Psoas muscle (tissue), 8 donors: ENCODE data around the gene GSTO1. TPM values are rescaled to one million over a fixed set of nuclear protein-coding genes. Genes with fewer than 3 reads are reported as not detected.

Source experiments
- ATAC-seq, 4 donors: fragments of 200-7000 bp; cut with Tn5 transposase; one replicate each; pipeline ENCODE4 v1.9.1; 2020; ENCODE audit warnings: moderate library complexity in 3 of 4, mild to moderate bottlenecking in 2 of 4
- DNase-seq, 2 donors: peaks; one replicate each; pipeline ENCODE4 v3.0.0-alpha.2; 2020
- H3K27ac ChIP-seq: fragments of 200-600 bp; one replicate; pipeline ENCODE4 v1.8.0; 2022
- H3K27me3 ChIP-seq, 3 donors: fragments of 200-600 bp in 1 of 3; one replicate each; pipeline versions ENCODE4 v1.6.1 to v1.8.0; 2013 to 2022; ENCODE audit warnings: low read length in 2 of 3, mild to moderate bottlenecking in 2 of 3, moderate library complexity in 1 of 3; ENCODE audit not compliant: insufficient read depth in 3 of 3
- H3K36me3 ChIP-seq, 2 donors: fragments of 200-600 bp in 1 of 2; one replicate each; pipeline versions ENCODE4 v1.6.1 to v1.8.0; 2013 to 2022; ENCODE audit warnings: low read depth in 1 of 2, mild to moderate bottlenecking in 1 of 2, moderate library complexity in 1 of 2; ENCODE audit not compliant: insufficient read depth in 1 of 2
- H3K4me1 ChIP-seq: fragments of 200-600 bp; one replicate; pipeline ENCODE4 v1.8.0; 2022
- H3K4me3 ChIP-seq: fragments of 200-600 bp; one replicate; pipeline ENCODE4 v1.8.0; 2022; ENCODE audit warnings: mild to moderate bottlenecking
- H3K9me3 ChIP-seq: fragments of 200-600 bp; one replicate; pipeline ENCODE4 v1.8.0; 2022
- CTCF ChIP-seq: fragments of 200-600 bp; IDR thresholded peaks from one replicate; pipeline ENCODE4 v1.8.0; 2022; ENCODE audit warnings: antibody characterized with exemption
- WGBS, 3 donors: extraction: QIAGEN DNeasy Blood & Tissue Kit; methylation state at CpG; one replicate each; pipeline versions ENCODE4 v1.1.6 to v1.1.7; 2013; 5-methylcytosine and 5-hydroxymethylcytosine counted together
- intact Hi-C, 2 donors: fragments of 100-400 bp; cut with DNase I; formaldehyde crosslinking; loops; one replicate each; pipeline versions ENCODE4 v1.11.0 to v1.14.2; 2022
- polyA plus RNA-seq, 3 donors: library from polyadenylated mRNA; stranded (reverse); fragments of 200-250 nt; gene quantifications; one replicate each; pipeline ENCODE4 v1.2.3, GENCODE V29; 2013
- total RNA-seq, 4 donors: library from RNA; stranded (reverse); fragmentation: NEBNext Ultra II Directional in 2 of 4; extraction: Animal tissue kit (Norgen Biotek cat#: 25700) in 2 of 4; gene quantifications; one replicate each; pipeline versions ENCODE4 v1.2.1 to v1.2.4, GENCODE V29; 2021 to 2023
- donor health status: healthy with polysubstance abuse.
- donor health status: DM: no; HTN: no; CAD: no; lungs with moderate emphysema.
- donor health status: Bipolar disorder and iron deficiency.
- donor health status: healthy.
- donor health status: DM: yes; HTN: yes; CAD: no.
- donor health status: DM: no; HTN: no; CAD: no.
- donor health status: DM: no; HTN: no; CAD: no.
- donor health status: DM: yes; HTN: yes; CAD: no.

GSTO1 gene
- total and polyA plus RNA-seq, 7 donors: 73.7 to 742 (median 120) TPM

GRCh38 chr10:104273899-104274575 is 19.3 kb downstream of the GSTO1 start:
- intact Hi-C loops: no loop called here
- Histone ChIP-seq H3K4me1 (peaks cover 4% of the 10 kb centered on the region), H3K4me3 (no peak overlapping the region), H3K27ac (no peak overlapping the region), H3K27me3 (no peaks in the 10 kb centered on the region), H3K9me3 (no peaks in the 10 kb centered on the region), H3K36me3 (no peaks in the 10 kb centered on the region)
- 85 to 94% (median 87%) methylated on average over 4 of the region's 4 CpGs for WGBS, 3 donors
- no peak for TF ChIP-seq CTCF
- DNase-seq (no peak), ATAC-seq (no peak)

GRCh38 chr10:104274762-104275721 is 20.4 kb downstream of the GSTO1 start:
- peaks cover 0 to 3% of the 10 kb centered on the region in 2 donors for H3K36me3 ChIP-seq
- H3K27ac ChIP-seq: no peak overlapping the region
- H3K27me3 ChIP-seq: no peaks in the 10 kb centered on the region
- TF ChIP-seq CTCF: peak; percentile 73
- DNase-seq (peak; percentile 27 to 61), ATAC-seq (peak; percentile 54 to 82 (median 74))
- no peak overlapping the region for H3K4me3 ChIP-seq
- no peaks in the 10 kb centered on the region for H3K4me1 ChIP-seq
- 18 to 29% (median 28%) methylated on average over 42 of the region's 42 CpGs for WGBS, 3 donors
- intact Hi-C loops: no loop called here
- no peaks in the 10 kb centered on the region for H3K9me3 ChIP-seq

- Histone ChIP-seq H3K4me3 (no peak overlapping the region), H3K36me3 (peaks cover 0 to 3% of the 10 kb centered on the region in 2 donors), H3K4me1 (no peaks in the 10 kb centered on the region), H3K9me3 (no peaks in the 10 kb centered on the region), H3K27me3 (no peaks in the 10 kb centered on the region), H3K27ac (no peak overlapping the region)
- no peak for TF ChIP-seq CTCF
- intact Hi-C loops: no loop called here
- no peak for DNase-seq
- 55 to 71% (median 57%) methylated on average over 1 of the region's 1 CpG for WGBS, 3 donors
- no peak for ATAC-seq
Measured at GRCh38 chr10:104276192-104276591, 21.5 kb downstream of the GSTO1 start.

- no peak for TF ChIP-seq CTCF
- Histone ChIP-seq H3K27ac (no peak overlapping the region), H3K4me3 (no peak overlapping the region), H3K27me3 (no peaks in the 10 kb centered on the region), H3K9me3 (no peaks in the 10 kb centered on the region), H3K36me3 (peaks cover 0 to 3% of the 10 kb centered on the region in 2 donors), H3K4me1 (no peaks in the 10 kb centered on the region)
- intact Hi-C loops: no loop called here
- ATAC-seq (no peak), DNase-seq (no peak)
- 69 to 88% (median 78%) methylated on average over 2 of the region's 2 CpGs for WGBS, 3 donors
Measured at GRCh38 chr10:104277785-104278184, 23.1 kb downstream of the GSTO1 start.
